HTERT RPE-1 (cell line): ENCODE data around the gene SLC39A11.
"Not testable (repeated sequence)": the region's sequence is repeated elsewhere in the genome, so short reads cannot be mapped to it uniquely, and the experiment has no call there.

Experiments used
- in situ Hi-C: fragments of 300-500 bp; cut with MboI; formaldehyde crosslinking; loops from 4 replicates; pipeline ENCODE4 v1.14.3; 2020; ENCODE audit warnings: low sequenced_read_pairs

The SLC39A11 gene

GRCh38 chr17:72732893-72733618, 359.4 kb downstream of the SLC39A11 start:
- in situ Hi-C loops, result no loop called here

DNA sequence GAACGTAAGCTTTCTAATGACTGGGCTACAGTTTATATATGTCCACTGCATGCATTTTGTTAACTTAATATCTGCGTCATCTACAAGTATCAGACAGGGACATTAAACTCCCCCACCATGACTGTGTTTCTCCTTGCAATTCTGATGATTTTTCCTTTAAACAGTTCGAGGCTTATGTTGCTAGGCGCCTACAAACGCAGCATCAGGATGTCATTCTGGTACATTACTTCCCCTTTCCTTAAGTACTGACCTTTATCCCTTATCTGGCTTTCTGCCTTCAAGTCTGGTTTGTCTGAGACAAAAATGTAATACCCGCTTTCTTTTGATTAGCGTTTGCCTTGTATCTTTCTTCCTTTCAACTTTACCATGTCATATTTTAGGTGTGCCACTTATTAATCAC, 362.4 kb downstream of the SLC39A11 start:
- in situ Hi-C loops, result no loop called here

- in situ Hi-C loops, result no loop called here
These were observed 365.6 kb downstream of the SLC39A11 start for GRCh38 chr17:72726936-72727335.

GRCh38 chr17:72725433-72726068, 366.9 kb downstream of the SLC39A11 start:
- in situ Hi-C loops, result no loop called here

DNA sequence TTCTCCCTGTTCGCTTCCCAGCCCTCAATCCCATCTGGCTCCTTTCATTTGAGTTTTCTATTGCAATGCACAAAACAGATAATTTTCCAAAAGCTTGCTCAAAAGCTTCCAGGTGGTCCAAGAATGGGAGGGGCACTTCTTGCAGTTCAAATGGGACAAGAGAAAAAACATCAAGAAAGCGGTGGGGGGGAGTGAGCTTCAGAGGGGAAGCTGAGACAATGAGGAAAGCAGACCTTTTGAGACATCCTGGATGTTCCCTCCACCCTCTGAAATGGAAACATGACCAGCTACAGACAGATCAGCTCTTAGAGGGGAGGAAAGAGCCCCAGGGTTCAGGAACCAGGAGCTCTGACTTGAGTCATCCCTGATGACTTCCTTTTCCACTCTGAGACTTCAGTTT, 368.2 kb downstream of the SLC39A11 start:
- in situ Hi-C loops, result no loop called here

GRCh38 chr17:72723711-72724110, 368.8 kb downstream of the SLC39A11 start:
- in situ Hi-C loops, result no loop called here

- in situ Hi-C loops, result no loop called here
These were observed 372.0 kb downstream of the SLC39A11 start for GRCh38 chr17:72720494-72720825.

DNA sequence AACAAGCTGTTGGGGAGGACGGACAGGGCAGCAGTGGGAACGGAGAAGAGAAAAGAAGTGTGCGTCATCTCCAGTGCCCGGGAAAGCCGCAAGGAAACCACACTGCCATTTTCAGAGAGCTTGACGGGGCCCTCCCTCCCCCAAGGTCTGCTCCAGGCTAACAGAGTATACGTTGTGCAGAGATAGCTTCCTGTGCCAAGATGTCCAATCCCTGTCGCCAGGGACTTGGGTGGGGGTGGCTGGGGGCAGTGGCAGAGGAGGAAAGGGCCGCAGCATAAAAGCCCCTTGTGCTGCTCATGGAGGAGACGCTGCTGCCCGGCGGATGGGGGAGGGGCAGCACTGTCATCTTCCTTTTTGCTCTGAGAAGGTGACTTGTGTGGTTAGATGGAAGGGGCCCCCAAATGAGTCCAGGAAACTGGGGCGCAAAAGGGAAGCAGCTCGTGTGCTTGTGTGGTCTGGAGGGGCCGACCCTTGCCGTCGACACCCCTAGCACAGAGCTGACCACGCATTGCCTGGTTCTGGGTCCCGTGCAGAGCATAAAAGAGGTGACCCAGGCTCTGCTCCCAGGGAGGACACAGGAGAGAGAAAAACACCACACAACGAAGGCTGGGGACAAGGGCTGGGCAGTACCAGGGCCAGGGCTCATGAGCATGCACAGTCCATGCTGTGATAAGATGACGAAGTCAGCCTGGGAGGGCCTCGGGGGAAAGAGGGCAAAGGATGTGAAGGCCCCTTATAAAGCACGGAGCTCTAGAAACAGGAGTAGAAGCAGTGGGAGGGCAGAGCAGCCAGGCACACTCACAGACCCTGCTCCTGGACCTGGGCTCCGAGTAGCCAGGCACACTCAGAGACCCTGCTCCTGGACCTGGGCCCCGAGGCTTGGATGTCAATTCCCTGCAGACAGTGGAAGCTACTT, 372.7 kb downstream of the SLC39A11 start:
- in situ Hi-C loops, result no loop called here

GRCh38 chr17:72719206-72719577, 373.3 kb downstream of the SLC39A11 start:
- in situ Hi-C loops, result no loop called here

DNA sequence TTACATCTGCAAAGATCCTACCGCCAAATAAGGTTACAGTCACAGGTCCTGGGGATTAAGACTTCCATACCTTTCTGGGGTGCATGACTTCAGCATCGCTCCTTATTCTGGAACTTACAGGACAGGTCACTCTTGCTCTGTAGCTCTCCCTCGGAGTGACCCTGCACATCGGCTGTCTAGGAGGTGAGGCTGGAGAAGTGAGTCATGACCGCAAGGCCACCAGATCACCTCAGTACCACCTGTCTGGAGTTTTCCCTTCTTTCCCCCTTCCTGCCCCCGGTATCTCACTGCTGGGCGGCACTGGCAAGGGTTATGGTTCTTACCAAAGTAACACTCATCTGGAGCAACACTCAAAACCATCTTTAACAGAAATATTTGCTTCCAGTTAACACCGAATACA, 374.8 kb downstream of the SLC39A11 start:
- in situ Hi-C loops, result no loop called here

- in situ Hi-C loops, result no loop called here
These were observed 375.2 kb downstream of the SLC39A11 start for GRCh38 chr17:72717276-72717675.

- in situ Hi-C loops, result no loop called here
These were observed 376.4 kb downstream of the SLC39A11 start for GRCh38 chr17:72715906-72716572.

DNA sequence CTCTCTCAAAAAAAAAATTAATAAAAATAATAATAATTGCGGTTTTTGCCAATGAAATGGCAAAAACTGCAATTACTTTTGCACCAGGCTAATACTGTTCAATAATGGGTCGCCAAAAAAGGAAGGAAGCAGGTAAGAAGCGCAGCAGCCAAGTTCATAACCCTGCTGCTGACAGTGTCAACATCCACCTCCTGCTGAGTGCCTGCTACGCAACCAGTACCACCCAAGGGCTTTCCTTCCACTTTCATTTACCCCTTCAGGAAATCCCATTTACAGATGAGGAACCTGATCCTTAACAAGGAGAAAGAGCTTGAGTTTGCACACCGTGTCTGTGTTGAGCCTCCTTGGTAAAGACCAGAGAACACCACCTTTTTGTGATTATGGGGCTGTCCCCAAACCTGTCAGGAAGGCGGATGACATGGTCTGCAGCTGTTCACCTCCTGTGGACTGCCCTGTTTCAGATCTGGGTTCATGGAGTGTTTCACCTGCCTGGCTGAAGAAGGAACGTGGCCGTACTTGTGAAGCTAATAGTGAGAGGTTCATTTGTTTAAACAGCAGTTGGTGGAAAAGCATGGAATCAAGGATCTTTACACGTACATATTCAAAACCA, 378.0 kb downstream of the SLC39A11 start:
- in situ Hi-C loops, result no loop called here

- in situ Hi-C loops, result no loop called here
These were observed 378.8 kb downstream of the SLC39A11 start for GRCh38 chr17:72713701-72714100.

GRCh38 chr17:72711521-72712310, 380.8 kb downstream of the SLC39A11 start:
- in situ Hi-C loops, result no loop called here

- in situ Hi-C loops, result no loop called here
These were observed 381.7 kb downstream of the SLC39A11 start for GRCh38 chr17:72710834-72711233.

DNA sequence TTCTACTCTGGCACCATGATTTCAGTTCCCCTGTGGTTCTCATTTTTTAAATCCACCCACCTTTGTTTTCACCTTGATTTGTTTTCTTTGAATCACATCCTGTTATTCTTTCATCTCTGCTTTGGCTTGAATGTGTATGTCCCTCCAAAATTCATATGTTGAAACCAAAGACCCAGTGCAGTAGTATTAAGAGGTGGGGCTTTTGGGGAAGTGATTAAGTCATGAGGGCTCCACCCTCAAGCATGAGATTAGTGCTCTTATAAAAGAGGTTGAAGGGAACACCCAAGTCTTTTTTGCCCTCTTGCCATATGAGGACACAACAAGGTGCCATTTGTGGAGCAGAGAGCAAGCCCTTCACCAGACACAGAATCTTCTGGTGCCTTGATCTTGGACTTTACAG, 382.3 kb downstream of the SLC39A11 start:
- in situ Hi-C loops, result no loop called here

GRCh38 chr17:72708682-72709081, 383.8 kb downstream of the SLC39A11 start:
- in situ Hi-C loops, result not testable (repeated sequence)

DNA sequence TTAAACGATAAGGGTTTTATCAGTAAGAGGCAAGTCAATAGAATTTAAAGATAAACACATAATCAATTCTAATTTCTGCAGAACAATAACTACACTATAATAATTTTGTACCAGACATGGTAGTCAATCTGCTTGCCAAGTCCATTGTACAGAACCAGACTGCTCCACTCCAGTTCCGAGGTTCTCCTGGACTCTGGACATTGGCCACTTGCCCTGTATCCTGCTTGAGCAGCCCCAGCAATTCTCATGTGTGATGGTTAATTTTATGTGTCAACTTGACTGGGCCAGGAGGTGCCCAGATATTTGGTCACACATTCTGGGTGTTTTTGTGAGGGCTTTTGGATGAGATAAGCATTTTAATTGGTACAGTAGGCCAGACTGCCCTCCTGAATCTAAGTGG, 384.6 kb downstream of the SLC39A11 start:
- in situ Hi-C loops, result no loop called here

GRCh38 chr17:72706396-72706981, 386.0 kb downstream of the SLC39A11 start:
- in situ Hi-C loops, result no loop called here
